Effector memory CD8-positive, alpha-beta T cell (primary cell): ENCODE data around the gene COX15.

Experiments used
- ATAC-seq: fragments of 150-1000 bp; cut with Tn5 transposase; replicated peaks from 2 replicates; pipeline ENCODE4 v1.10.0; 2021; ENCODE audit warnings: mild to moderate bottlenecking, moderate library complexity
- DNase-seq, 3 experiments: peaks; one replicate each; pipeline ENCODE4 v3.0.0; 2021
- H3K27ac Mint-ChIP-seq, 2 donors: one replicate each; pipeline ENCODE4 v1.8.0; 2022; ENCODE audit warnings: mild to moderate bottlenecking in 2 of 2, mixed read lengths in 2 of 2, moderate library complexity in 2 of 2
- H3K27me3 Mint-ChIP-seq, 2 donors: one replicate each; pipeline ENCODE4 v1.8.0; 2022; ENCODE audit warnings: mixed read lengths in 2 of 2
- H3K36me3 Mint-ChIP-seq: one replicate; pipeline ENCODE4 v1.8.0; 2022; ENCODE audit warnings: mild to moderate bottlenecking, moderate library complexity, mixed read lengths; ENCODE audit not compliant: insufficient read depth
- H3K4me1 Mint-ChIP-seq, 2 donors: one replicate each; pipeline ENCODE4 v1.8.0; 2022; ENCODE audit warnings: low read depth in 2 of 2, mixed read lengths in 2 of 2
- H3K4me3 Mint-ChIP-seq, 2 donors: one replicate each; pipeline ENCODE4 v1.8.0; 2022; ENCODE audit warnings: mild to moderate bottlenecking in 2 of 2, mixed read lengths in 2 of 2, moderate library complexity in 2 of 2
- H3K9me3 Mint-ChIP-seq, 2 donors: one replicate each; pipeline ENCODE4 v1.8.0; 2022; ENCODE audit warnings: mixed read lengths in 2 of 2

COX15 gene

GRCh38 chr10:99682752-99683151 lies 49.2 kb downstream of the COX15 start:
- Mint-ChIP-seq H3K27me3 (no peaks in the 10 kb centered on the region), H3K4me3 (no peak overlapping the region), H3K27ac (peak overlapping the region in 1 of 2 donors; percentile 13), H3K36me3 (peaks cover 10% of the 10 kb centered on the region), H3K9me3 (no peaks in the 10 kb centered on the region), H3K4me1 (no peaks in the 10 kb centered on the region)
- no peak for DNase-seq
- ATAC-seq = no peak
